Aorta (tissue), 5 donors: ENCODE results near the gene MBD6. TPM values are rescaled to one million over a fixed set of nuclear protein-coding genes. Genes with fewer than 3 reads are reported as not detected.
A peak's percentile ranks its signal among the peaks of the same experiment; 100 is the strongest.

Experiments used
- ATAC-seq: fragments of 200-7000 bp; cut with Tn5 transposase; one replicate; pipeline ENCODE4 v1.9.1; 2022; ENCODE audit warnings: moderate library complexity; ENCODE audit not compliant: low FRiP score
- DNase-seq, 2 donors: peaks; one replicate each; pipeline ENCODE4 v3.0.0-alpha.2; 2020
- H3K27ac ChIP-seq, 2 donors: one replicate each; pipeline ENCODE4 v1.5.1; 2013; ENCODE audit warnings: low read length in 2 of 2, mild to moderate bottlenecking in 2 of 2, moderate library complexity in 2 of 2, control low read depth in 1 of 2, inconsistent platforms in 1 of 2, low read depth in 1 of 2
- H3K27me3 ChIP-seq, 2 donors: one replicate each; pipeline ENCODE4 v1.6.1; 2013; ENCODE audit warnings: control low read depth in 1 of 2, low read length in 1 of 2, mild to moderate bottlenecking in 1 of 2, moderate library complexity in 1 of 2; ENCODE audit not compliant: insufficient read depth in 2 of 2, control insufficient read depth in 1 of 2
- H3K36me3 ChIP-seq, 2 donors: one replicate each; pipeline ENCODE4 v1.6.1; 2013; ENCODE audit warnings: control low read depth in 1 of 2, low read length in 1 of 2, mild to moderate bottlenecking in 1 of 2; ENCODE audit not compliant: insufficient read depth in 2 of 2, control insufficient read depth in 1 of 2
- H3K4me1 ChIP-seq, 2 donors: one replicate each; pipeline ENCODE4 v1.6.1; 2013; ENCODE audit warnings: low read length in 2 of 2, control low read depth in 1 of 2, mild to moderate bottlenecking in 1 of 2, moderate library complexity in 1 of 2; ENCODE audit not compliant: insufficient read depth in 2 of 2, control insufficient read depth in 1 of 2
- H3K4me3 ChIP-seq, 2 donors: one replicate each; pipeline ENCODE4 v1.5.1; 2013; ENCODE audit warnings: low read length in 2 of 2, control low read depth in 1 of 2, mild to moderate bottlenecking in 1 of 2
- H3K9me3 ChIP-seq: one replicate; pipeline ENCODE4 v1.6.1; 2013; ENCODE audit warnings: mild to moderate bottlenecking, low read length; ENCODE audit not compliant: control insufficient read depth
- WGBS, 2 donors: extraction: QIAGEN DNeasy Blood & Tissue Kit; methylation state at CpG; one replicate each; pipeline ENCODE4 v1.1.7; 2013; 5-methylcytosine and 5-hydroxymethylcytosine counted together
- intact Hi-C, 2 donors: fragments of 100-400 bp; cut with DNase I; formaldehyde crosslinking; loops; one replicate each; pipeline versions ENCODE4 v1.14.2 to v1.15.0; 2022
- polyA plus RNA-seq, 2 donors: library from polyadenylated mRNA; stranded (reverse); fragments of 200-250 nt; gene quantifications; one replicate each; pipeline ENCODE4 v1.2.3, GENCODE V29; 2013
- total RNA-seq, 2 donors: library from RNA; stranded (reverse); fragmentation: NEBNext Ultra II Directional; extraction: Animal tissue kit (Norgen Biotek cat#: 25700); gene quantifications; one replicate each; pipeline ENCODE4 v1.2.1, GENCODE V29; 2021
- donor health status: healthy with polysubstance abuse.
- donor health status: Bipolar disorder and iron deficiency.
- donor health status: DM: no; HTN: no; CAD: no.
- donor health status: DM: no; HTN: no; CAD: no.
- donor health status: DM: yes; HTN: yes; CAD: no.

The MBD6 gene
- total and polyA plus RNA-seq, 4 donors = 7.5 to 77.4 (median 69.2) TPM

DNA sequence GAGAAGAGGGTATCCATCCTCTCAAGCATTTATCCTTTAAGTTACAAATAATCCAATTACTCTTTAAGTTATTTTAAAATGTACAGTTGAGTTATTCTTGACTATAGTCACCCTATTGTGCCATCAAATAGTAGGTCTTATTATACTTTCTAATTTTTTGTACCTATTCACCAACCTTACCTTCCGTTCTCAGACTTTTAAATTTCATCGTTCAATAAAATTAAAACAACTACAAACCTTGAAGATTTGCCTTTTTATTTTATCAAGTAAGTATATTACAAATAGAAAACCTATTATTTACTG is 25.3 kb downstream of the MBD6 start:
- Histone ChIP-seq H3K4me3 (no peak overlapping the region), H3K36me3 (no peaks in the 10 kb centered on the region), H3K27ac (no peak overlapping the region), H3K4me1 (no peaks in the 10 kb centered on the region), H3K9me3 (no peaks in the 10 kb centered on the region), H3K27me3 (no peaks in the 10 kb centered on the region)
- intact Hi-C loops = no loop called here
- 96 to 98% methylated on average over 2 of the region's 2 CpGs for WGBS, 2 donors
- DNase-seq = no peak
- no peak for ATAC-seq

DNA sequence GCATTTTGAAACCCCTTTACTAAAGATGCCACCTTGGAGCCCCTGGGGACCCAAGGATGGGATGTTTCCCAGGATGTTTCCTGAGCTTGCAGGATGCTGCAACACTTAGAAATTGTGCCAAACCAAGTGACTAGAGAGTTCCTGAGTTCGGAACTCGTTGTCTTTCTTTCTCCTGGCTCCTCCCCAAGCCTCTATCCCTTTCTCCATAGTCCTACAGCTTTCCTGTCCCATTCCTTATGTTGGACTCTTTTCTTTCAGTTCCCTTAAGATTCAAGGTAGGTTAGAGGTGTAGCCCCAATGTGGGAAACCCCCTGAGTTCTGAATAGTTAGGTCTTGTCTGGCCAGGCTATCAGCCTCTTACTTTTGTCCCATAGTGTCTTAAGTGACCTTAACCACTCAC is 25.9 kb downstream of the MBD6 start:
- H3K4me1 ChIP-seq = no peaks in the 10 kb centered on the region
- WGBS, 2 donors = 72 to 74% methylated on average over 2 of the region's 2 CpGs

DNA sequence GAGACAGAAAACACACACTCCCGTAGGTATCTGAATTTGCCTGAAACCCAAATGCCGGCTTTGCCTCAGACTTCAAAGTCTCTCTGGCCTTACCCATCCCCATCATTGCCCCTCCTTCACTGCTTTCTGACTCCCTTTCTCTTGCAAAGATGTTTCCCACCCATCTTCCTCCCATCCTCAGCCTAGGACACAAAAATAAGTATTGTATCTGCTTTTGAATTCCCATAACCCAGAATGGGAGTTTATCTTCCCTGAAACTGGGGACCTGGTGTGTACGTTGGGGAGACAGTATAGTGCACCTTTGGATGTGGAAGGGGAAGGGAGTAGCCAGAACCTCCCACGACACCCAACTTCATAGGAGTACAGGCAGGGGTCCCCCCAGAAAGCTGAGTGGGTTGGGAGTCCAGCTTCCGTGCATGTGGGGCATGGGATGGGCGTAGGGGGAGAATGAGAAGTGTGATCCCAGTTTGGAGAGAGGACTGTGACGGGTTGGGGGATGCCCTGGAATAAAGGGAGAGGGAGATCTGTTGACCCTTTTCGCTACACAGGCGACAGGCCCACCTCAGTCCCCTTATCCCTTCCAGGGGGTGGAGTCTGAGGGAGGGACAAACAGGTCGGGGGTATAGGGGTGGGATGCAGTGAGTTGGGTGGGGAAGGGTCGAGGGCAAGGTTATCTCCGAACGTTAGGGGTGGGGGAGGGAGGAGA is 26.7 kb downstream of the MBD6 start:
- Histone ChIP-seq H3K27ac (no peak overlapping the region), H3K27me3 (no peaks in the 10 kb centered on the region), H3K36me3 (no peaks in the 10 kb centered on the region), H3K4me3 (peak overlapping the region; percentile 21 to 70), H3K4me1 (no peaks in the 10 kb centered on the region), H3K9me3 (no peaks in the 10 kb centered on the region)
- no peak for ATAC-seq
- 33 to 37% methylated on average over 13 of the region's 13 CpGs for WGBS, 2 donors
- intact Hi-C loops = no loop called here
- DNase-seq = no peak

More for the DNA sequence above, 25.9 kb downstream of the MBD6 start:
- Histone ChIP-seq H3K9me3 (no peaks in the 10 kb centered on the region), H3K4me3 (no peak overlapping the region), H3K27ac (no peak overlapping the region), H3K27me3 (no peaks in the 10 kb centered on the region), H3K36me3 (no peaks in the 10 kb centered on the region)
- DNase-seq = no peak
- ATAC-seq = no peak
- intact Hi-C loops = no loop called here

DNA sequence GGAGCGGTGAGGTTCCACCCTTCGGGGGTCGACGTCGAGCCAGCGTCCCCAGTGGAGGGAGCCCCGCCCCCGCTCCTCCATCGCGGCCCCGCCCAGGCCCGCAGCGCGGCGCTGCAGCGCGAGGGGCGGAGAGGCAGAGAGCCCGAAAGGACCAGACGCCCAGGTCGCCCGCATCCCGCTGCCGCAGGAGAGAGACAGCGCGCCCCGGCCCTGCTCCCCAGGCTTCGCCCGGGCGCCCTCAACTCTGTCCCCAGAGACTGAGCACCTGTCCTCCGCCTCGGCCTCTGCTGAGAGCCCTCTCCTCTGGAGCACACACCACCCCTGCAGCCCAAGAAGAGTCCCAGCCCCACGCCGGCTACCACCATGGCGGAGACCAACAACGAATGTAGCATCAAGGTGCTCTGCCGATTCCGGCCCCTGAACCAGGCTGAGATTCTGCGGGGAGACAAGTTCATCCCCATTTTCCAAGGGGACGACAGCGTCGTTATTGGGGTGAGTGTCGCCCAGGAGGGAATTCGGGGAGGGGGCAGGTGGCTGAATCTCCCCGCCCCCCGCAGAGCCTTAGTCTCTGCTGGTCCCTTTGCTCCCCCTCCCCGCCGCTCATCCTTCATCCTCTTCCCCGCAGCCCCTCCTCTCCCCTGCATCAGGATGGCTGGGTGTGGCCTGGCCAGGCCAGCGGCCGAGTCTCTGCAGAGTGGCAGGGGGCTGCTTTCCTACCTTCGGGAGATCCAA is 27.5 kb downstream of the MBD6 start, which contains the start of gene KIF5A:
Gene KIF5A, plus strand, starts transcription at position 136 of the 732 bp plus-strand sequence. Its CDS starts 228 bp downstream, at position 364.
- intact Hi-C loops = no loop called here
- DNase-seq (peak; percentile 53 to 80), ATAC-seq (no peak)
- no peaks in the 10 kb centered on the region for H3K27me3 ChIP-seq
- no peaks in the 10 kb centered on the region for H3K4me1 ChIP-seq
- WGBS, 2 donors = 6 to 9% methylated on average over 26 to 52 of the region's 52 CpGs
- peak within 1 kb of the TSS; percentile 21 to 70 for H3K4me3 ChIP-seq
- no peaks in the 10 kb centered on the region for H3K36me3 ChIP-seq
- H3K27ac ChIP-seq = no peak within 1 kb of the TSS
- H3K9me3 ChIP-seq = no peaks in the 10 kb centered on the region

- Histone ChIP-seq H3K4me3 (no peak overlapping the region), H3K36me3 (no peaks in the 10 kb centered on the region), H3K4me1 (no peaks in the 10 kb centered on the region), H3K9me3 (no peaks in the 10 kb centered on the region), H3K27me3 (no peaks in the 10 kb centered on the region), H3K27ac (no peak overlapping the region)
- intact Hi-C loops = no loop called here
- DNase-seq = no peak
- 72 to 76% methylated on average over 7 of the region's 7 CpGs for WGBS, 2 donors
- ATAC-seq = no peak
These were observed 28.3 kb downstream of the MBD6 start for GRCh38 chr12:57550641-57551549.

- ATAC-seq (no peak), DNase-seq (no peak)
- Histone ChIP-seq H3K9me3 (no peaks in the 10 kb centered on the region), H3K27ac (no peak overlapping the region), H3K4me1 (no peaks in the 10 kb centered on the region), H3K4me3 (no peak overlapping the region), H3K36me3 (no peaks in the 10 kb centered on the region), H3K27me3 (no peaks in the 10 kb centered on the region)
- intact Hi-C loops = no loop called here
- WGBS, 2 donors = 82 to 86% methylated on average over 3 of the region's 3 CpGs
These were observed 29.1 kb downstream of the MBD6 start for GRCh38 chr12:57551637-57552305.

DNA sequence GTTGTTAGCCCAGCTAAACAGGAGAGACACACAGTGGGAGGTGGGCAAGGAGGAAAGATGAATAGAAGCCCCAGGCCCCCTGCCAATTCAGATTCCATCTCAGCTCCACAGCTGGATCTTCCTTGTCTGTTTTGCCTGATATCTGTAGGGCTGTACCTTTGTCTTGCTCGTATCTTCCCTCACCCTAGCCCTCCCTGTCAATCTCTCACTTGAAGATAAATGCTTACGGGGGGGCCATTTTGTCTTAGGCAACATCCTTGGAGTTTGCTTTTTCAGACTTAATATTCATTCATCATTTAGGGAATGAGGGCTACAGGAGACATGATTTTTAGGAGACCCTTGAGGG is 29.7 kb downstream of the MBD6 start:
- intact Hi-C loops = no loop called here

DNA sequence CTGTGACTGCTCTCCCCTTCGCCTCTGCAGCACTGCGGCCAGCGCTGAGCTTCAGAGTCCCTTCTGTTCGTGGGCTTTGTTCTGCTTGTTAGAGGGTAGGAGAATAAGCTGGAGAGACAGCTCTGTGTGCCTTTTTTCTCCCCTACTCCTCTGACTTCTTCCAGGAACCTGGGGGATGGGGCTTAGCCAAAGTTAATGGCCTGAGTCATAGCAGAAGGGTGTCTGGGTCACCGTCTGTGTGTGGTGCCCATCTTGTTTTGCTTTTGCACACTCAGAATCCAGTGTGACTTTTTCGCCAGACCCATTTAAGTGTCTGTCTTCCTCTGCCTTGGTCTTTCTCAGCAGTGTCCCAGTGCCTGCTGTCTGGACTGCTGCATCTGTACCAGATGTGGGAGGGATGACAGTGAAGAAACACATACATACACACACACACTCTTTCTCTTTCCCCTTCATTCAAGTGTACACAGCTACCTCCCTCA is 30.2 kb downstream of the MBD6 start:
- no peak overlapping the region for H3K27ac ChIP-seq
- ATAC-seq (no peak), DNase-seq (no peak)
- no peaks in the 10 kb centered on the region for H3K9me3 ChIP-seq
- no peaks in the 10 kb centered on the region for H3K36me3 ChIP-seq
- intact Hi-C loops = no loop called here
- 54 to 59% methylated on average over 6 of the region's 6 CpGs for WGBS, 2 donors
- H3K27me3 ChIP-seq = no peaks in the 10 kb centered on the region
- H3K4me3 ChIP-seq = no peak overlapping the region
- H3K4me1 ChIP-seq = no peaks in the 10 kb centered on the region

More for the DNA sequence above, 29.7 kb downstream of the MBD6 start:
- no peaks in the 10 kb centered on the region for H3K36me3 ChIP-seq
- no peak overlapping the region for H3K4me3 ChIP-seq
- H3K27me3 ChIP-seq = no peaks in the 10 kb centered on the region
- H3K27ac ChIP-seq = no peak overlapping the region
- WGBS, 2 donors = 90 to 92% methylated on average over 2 of the region's 2 CpGs
- no peaks in the 10 kb centered on the region for H3K9me3 ChIP-seq
- ATAC-seq (no peak), DNase-seq (no peak)
- H3K4me1 ChIP-seq = no peaks in the 10 kb centered on the region
